Neural cell (in vitro differentiated cells): ENCODE results near the gene RIMS1.

Experiments used
- CTCF ChIP-seq: fragments of 450-650 bp; IDR thresholded peaks from 2 replicates; pipeline ENCODE4 v1.5.1; 2014; ENCODE audit warnings: antibody characterized with exemption, mild to moderate bottlenecking, moderate library complexity; ENCODE audit not compliant: poor library complexity, severe bottlenecking
- EP300 ChIP-seq: fragments of 450-650 bp; conservative IDR thresholded peaks from 2 replicates; pipeline ENCODE4 v1.6.1; 2014; ENCODE audit warnings: antibody characterized with exemption, mild to moderate bottlenecking, moderate library complexity; ENCODE audit not compliant: poor library complexity, severe bottlenecking
- EZH2 ChIP-seq: fragments of 200-600, 300-800 bp; shearing (Covaris generic), sonication (generic); IDR thresholded peaks from 2 replicates; pipeline ENCODE4 v1.6.1; 2014; ENCODE audit warnings: antibody characterized with exemption, low read length, borderline replicate concordance, mild to moderate bottlenecking; ENCODE audit not compliant: insufficient read depth, poor library complexity, severe bottlenecking
- REST ChIP-seq: IDR thresholded peaks from 2 replicates; pipeline ENCODE4 v1.6.1; 2012; ENCODE audit warnings: borderline replicate concordance
- SMC3 ChIP-seq: fragments of 450-650 bp; conservative IDR thresholded peaks from 2 replicates; pipeline ENCODE4 v1.6.1; 2014; ENCODE audit warnings: antibody characterized with exemption, mild to moderate bottlenecking, moderate library complexity; ENCODE audit not compliant: poor library complexity

GRCh38 chr6:72080260-72080941 is 194.1 kb downstream of the RIMS1 start:
- TF ChIP-seq CTCF: no peak
- no peak for TF ChIP-seq REST
- TF ChIP-seq SMC3: no peak
- TF ChIP-seq EZH2: no peak
- TF ChIP-seq EP300: no peak
